Measurements from ENCODE around the gene ZNF609.

- TF ChIP-seq CTCF (IDR thresholded peaks at IDR 0.05) (no peak), POLR2AphosphoS5 (IDR thresholded peaks at IDR 0.05) (no peak), EP300 (IDR thresholded peaks at IDR 0.05) (no peak)
These were observed 271.9 kb downstream of the ZNF609 start for GRCh38 chr15:64732156-64732860.

All from gastroesophageal sphincter (tissue), 3 donors.